Measurements from ENCODE around the gene PDXP.
"Not testable (repeated sequence)": the region's sequence is repeated elsewhere in the genome, so short reads cannot be mapped to it uniquely, and the experiment has no call there.

Gene PDXP

DNA sequence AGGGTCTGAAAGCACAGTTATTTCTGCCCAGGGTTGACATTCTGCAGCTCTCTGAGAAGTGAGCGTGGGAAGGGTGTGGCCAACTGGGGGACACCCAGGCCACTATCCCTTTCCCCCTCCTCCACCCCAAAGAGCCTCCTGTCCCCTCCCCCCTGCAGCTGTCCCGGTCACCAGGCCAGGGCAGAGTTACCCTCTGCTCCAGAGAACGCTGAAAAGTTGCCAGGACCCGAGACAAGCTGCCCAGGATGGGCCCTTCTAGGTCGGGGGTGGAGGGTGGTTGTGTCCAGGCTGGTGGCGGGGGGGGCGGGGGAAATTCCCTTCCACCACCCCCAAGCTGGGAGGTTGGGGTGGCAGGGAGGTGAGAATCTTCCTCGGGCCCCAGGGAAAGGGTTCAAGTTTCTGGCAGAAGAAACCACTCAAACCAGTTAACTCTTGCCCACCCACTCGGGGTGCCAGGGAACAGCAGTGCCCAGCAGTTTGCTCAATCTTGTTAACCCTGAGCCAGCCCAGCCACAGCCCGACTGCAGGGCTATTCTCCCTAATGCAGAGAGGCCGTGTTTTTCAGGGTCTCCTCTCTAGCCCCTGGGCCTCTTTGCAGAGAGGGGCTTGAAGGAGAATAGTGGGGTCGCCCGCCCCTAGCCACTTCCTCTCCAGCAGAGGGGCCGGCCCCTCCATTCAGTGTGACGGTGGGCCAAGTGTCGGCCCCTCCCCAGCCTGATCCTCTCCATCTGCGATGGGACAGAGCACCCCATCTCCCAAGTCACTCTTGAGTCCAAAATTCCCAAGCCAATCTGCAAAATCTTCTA lies 17.6 kb downstream of the PDXP start:
- DNase-seq = peak; percentile 41

DNA sequence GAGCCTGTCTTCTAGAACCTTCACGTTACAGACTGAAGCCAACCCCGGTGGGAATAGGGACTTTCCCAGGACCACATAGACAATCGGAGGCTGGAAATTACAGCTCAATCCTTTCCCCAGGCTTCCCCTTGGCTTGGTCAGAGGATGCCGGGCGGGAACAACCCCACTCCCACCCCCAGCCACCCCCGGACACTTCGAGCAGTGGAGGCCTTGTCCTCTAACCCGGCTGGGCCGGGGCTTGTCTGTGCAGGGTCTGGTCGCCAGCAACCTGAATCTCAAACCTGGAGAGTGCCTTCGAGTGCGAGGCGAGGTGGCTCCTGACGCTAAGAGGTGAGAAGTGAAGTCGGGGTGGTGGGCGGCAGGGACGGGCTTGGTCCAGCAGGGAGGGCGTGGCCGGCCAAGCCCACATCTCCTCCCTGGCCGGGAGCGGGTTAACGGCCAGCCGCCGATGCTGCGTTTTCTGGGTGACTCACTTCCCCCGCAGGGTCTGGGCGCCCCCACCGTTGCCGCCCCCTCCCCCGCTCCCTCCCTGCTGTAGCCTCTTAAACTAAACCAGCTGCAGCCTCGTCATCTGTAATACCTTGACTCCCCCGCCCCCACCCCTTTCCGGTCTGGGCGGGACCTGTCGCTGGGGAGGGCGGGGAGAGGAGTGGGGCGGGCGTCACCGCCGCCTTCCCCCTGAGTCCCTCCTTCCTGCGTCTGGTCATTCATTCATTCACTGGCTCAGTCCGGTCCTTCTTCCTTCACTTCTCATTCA lies 18.4 kb downstream of the PDXP start:
- DNase-seq = peak; percentile 99

DNA sequence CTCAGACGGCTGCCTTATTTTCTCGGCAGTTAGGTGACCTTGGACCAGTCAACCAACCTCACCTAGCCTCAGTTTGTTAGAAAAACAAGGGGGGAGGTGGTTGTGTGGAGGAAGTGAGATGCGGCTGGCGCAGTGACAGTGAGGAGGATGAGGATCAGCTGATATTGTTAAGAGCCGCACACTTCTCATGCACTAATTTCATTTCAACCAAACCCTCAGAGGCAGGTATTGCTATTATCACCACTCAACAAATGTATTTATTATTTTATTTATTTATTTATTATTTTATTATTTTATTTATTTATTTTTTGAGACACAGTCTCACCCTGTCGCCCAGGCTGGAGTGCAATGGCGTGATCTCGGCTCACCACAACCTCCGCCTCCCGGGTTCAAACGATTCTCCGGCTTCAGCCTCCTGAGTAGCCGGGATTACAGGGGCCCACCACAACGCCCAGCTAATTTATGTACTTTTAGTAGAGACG lies 19.0 kb downstream of the PDXP start:
- DNase-seq = no peak

DNA sequence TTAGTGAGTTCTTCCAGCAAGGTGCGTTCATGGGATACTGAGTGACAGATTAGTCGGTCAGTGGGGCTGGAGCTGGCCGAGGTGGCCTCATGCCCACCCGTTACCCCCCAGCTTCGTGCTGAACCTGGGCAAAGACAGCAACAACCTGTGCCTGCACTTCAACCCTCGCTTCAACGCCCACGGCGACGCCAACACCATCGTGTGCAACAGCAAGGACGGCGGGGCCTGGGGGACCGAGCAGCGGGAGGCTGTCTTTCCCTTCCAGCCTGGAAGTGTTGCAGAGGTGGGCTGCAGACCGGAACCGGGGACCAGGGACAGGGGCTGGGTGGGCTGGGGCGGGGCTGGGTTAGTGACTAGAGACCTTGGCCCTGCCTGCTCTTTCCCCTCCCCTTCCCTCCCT lies 19.8 kb downstream of the PDXP start:
- DNase-seq = no peak

DNA sequence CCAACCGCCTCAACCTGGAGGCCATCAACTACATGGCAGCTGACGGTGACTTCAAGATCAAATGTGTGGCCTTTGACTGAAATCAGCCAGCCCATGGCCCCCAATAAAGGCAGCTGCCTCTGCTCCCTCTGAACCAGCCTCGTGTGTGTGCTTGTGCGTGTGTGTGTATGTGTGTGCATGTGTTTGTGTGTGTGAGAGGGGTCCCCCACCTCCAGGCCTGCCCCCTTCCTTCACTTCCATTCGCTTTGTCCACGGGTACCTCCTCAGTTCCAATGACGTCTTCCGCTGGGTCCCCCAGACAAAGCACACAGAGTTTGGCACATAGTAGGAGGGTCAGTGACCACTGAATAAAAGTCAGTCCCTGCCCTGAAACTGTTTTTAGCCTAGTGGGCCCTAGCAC lies 21.1 kb downstream of the PDXP start:
- DNase-seq = no peak

DNA sequence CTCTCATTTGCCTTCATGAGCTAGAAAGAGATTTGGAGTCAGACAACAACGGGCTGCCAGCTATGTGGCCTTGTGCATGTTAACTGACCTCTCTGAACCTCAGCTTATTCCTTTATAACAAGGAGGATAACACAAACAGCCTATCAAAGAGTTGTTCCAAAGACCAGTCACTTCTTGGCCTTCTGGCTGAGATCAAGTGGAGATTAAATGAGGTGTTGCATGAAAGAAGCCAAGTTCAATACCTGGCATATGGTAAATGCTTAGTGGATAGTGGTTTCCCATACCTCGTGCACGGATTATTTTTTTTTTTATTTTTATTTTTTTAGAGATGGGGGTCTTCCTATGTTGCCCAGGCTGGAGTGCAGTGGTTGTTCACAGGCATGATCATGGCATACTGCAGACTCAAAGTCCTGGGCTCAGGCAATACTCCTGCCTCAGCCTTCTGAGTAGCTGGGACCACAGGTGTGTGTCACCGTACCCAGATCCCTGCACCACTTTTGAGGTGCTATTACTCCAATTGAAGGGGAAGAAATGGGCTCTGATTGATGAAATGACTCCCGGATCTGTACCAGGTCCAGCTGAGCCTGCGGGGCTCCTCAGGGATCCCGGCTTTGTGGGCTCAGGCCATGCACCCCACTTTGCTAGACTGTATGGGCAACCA lies 21.8 kb downstream of the PDXP start:
- DNase-seq = peak; percentile 45

DNA sequence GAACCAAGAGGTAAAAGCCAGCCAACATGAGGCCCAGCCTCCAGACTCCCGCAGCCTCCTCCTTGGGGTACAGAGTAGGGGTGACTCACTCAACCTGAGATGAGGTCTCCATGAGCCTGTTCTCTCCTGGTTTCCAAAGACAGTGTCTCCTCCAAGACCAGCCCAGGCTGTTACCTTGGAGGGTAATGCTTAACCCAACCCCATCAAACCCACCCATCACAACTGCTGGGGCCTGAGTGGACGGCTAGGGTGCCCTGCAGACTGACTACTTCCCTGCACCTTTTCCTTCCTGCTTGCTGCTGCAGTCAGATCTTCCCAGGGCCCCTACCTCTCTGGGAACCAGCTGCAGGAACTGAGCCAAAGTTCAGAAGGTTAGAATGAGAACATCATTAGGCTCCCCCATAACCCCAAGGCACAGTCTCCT lies 22.5 kb downstream of the PDXP start:
- DNase-seq = peak; percentile 73

DNA sequence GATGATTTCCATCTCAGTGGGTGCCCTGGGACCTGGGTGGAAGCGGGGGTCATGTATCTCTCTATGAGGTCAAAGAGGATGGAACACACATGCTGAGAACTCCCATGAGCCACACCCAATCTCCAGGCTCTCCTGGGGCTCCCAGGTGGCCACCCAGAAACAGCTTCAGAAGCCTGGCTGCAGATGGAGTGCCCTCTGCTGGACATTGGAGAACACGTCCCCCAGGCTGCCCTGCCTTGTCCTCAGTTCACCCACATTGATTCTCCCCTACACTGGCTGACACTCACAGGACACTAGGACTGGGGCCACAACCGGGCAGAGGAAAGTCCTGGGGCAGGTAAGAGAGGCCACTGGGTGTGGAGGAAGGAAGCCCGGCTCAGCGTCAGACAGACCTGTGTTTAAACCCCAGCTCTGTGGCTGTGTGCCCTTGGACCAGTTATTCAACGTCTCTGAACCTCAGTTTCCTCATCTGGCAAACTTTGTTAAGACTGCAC lies 23.1 kb downstream of the PDXP start:
- DNase-seq = peak; percentile 83

DNA sequence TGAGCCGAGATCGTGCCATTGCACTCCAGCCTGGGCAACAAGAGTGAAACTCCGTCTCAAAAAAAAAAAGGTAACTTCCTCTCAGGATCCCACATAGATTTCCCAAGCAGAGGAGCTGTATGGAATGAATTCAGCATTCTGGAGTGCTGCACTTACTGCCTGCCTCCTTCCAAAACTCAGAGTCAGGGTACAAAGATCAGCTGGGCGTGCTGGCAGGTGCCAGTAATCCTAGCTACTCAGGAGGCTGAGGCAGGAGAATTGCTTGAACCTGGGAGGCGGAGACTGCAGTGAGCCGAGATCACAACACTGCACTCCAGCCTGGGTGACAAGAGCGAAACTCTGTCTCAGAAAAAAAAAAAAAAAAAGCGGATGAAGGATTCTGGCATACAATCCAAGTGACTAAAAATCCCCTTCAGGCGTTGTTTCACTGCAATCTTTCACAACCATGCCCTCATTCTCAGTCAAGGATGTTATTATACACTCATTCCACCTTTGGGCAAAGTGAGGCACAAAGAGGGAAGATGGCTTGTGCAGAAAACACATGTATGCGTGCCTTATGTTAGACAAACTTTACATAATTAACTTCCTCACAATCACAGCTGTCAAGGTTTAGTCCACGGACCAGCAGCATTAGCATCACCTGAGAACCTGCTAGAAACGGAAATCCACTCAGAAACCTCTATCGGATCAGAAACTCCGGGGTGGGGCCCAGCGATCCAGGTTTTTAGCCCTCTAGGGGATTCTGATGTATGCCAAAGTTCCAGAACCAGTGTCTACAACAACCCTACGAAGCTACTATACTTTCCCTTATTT lies 26.5 kb downstream of the PDXP start:
- DNase-seq = no peak

DNA sequence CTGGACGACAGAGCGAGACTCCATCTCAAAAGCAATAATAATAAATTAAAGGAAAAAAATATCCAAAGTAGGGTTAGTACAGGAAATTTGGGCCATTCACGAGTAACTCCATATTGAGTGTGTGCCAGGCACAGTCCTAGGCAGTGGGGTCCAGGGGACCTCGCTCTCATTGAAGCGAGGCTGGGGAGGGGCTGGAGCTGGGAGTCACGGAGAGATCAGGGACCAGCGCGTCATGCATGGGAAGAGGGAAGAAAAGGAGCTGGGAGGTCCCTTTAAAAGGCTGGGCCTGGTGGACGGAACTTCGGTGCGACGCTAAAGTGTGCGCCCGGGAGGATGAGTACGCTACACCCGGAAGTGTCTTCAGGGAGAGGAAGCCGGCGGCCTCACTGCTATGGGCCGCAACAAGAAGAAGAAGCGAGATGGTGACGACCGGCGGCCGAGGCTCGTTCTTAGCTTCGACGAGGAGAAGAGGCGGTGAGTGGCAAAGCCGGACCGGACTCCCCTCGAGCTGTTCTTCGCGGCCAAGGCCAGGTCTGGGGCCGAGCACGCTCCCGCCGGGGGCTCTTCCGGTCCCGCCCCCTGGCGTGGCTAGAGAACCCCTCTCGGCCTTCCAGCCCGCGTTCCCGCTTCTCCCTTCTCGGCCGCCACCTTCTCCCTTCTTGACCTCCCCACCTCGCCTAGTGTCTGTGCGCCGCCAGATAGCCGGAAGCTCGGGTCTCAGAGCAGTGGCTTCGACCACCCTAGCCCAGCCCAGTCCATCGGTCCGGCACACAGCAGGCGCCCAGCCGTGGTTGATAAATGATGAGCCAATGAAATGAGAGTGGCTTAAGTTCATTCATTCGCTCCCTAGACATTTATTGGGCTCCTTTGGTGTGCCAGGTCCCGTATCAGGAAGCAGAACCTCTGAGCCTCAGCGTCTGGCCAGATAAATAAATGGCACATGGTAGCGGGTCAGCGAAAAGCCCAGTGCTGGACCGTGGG lies 27.8 kb downstream of the PDXP start, which contains the start of gene NOL12:
TSS of gene NOL12 (plus strand) at position 342 of the 981 bp plus-strand sequence. CDS start at position 392, 50 bp downstream.
- peak; percentile 89 for DNase-seq

DNA sequence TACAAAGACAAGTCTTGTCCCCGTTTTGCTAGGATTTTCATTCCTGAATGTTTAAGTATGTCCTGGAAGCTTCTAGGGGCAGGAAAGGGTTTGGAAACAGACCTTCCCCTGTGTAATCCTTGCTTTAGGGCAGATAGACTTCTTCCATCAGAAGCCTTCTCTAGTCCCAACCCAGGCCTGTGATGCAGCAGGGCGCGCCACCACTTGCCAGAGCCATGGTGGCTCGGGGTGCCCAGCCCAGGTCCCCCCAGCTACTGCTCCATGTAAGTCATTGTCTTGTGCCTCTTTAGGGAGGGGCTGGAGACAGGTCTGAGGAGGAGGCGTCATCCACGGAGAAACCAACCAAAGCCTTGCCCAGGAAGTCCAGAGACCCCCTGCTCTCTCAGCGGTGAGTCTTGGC lies 31.9 kb downstream of the PDXP start:
- DNase-seq = no peak

DNA sequence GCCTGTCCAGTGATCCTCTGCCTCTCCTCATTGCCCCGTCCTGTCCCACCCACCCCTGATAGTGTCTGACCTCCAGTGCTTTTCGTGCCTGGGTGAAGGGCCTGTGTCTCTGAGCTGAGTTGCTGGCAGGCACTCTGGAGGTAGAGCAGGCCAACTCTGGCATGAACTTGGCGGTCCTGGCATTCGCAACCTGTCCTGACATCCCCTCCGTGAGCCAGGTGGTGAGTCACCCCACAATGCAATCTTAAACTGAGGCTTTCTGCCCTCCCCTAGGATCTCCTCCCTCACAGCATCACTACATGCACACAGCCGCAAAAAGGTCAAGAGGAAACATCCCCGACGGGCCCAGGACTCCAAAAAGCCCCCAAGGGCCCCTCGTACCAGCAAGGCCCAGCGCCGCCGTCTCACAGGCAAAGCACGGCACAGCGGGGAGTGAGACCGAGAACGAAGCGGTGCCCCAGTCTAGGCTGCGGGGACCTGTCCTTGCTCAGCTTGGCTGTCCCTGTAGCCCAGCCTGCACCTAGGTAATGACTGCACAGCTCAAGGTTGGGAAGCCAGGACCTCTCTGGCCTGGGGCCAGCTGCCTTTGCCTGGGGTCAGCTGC lies 32.5 kb downstream of the PDXP start:
- DNase-seq = no peak

DNA sequence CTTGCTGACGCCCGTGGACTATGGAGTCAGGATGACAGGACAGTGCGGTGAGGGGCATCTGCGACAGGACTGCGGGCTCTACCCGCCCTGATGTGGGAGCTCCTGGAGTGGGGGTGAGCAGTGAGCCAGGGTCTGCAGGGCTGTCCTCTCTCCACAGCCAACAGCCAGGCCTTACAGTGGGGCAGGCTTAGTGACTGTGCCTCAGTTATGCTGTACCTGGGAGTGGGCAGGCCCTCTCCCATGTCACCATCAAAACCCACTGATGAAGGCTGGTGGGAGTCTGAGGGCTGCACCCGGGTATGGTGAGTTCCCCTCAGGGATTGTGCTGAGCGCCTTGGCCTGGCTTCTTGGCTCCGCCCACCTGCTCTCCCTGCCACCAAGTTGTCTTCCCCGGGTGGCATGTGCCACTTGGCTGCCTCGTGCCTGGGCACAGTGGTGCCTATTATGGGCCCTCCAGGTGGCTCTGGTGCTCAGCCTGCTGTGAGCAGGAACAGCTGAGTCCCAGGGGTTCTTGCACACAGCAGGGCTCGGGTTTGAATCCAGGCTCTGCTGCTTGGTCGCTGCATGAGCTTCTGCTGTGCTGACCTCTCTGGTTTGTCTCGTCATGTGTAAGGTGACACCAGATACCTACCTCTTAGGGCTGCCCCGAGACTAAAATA lies 34.2 kb downstream of the PDXP start:
- no peak for DNase-seq

DNA sequence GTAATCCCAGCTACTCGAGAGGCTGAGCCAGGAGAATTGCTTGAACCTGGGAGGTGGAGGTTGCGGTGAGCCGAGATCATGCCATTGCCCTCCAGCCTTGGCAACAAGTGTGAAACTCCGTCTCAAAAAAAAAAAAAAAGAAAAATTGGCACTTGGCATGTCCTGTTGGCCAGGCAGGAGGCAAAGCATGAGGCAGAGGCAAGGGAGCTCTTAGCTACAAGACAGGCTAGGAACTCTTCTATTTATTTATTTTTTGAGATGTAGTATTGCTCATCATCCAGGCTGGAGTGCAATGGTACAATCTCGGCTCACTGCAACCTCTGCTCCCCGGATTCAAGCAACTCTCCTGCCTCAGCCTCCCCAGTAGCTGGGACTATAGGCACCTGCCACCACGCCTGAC lies 35.6 kb downstream of the PDXP start:
- DNase-seq = not testable (repeated sequence)

DNA sequence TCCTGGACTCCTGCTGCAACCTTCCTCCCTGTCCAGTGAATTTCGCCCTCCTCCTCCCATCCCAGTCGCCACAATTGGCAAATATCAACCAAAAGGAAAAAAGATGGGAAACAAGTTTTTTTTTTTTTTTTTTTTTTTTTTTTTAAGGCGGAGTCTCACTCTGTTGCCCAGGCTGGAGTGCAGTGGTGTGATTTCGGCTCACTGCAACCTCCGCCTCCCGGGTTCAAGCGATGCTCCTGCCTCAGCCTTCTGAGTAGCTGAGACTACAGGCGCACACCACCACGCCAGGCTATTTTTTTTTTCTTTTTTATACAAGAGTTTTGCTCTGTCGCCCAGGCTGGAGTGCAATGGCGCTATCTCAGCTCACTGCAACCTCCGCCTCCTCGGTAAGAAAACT lies 37.7 kb downstream of the PDXP start:
- not testable (repeated sequence) for DNase-seq

DNA sequence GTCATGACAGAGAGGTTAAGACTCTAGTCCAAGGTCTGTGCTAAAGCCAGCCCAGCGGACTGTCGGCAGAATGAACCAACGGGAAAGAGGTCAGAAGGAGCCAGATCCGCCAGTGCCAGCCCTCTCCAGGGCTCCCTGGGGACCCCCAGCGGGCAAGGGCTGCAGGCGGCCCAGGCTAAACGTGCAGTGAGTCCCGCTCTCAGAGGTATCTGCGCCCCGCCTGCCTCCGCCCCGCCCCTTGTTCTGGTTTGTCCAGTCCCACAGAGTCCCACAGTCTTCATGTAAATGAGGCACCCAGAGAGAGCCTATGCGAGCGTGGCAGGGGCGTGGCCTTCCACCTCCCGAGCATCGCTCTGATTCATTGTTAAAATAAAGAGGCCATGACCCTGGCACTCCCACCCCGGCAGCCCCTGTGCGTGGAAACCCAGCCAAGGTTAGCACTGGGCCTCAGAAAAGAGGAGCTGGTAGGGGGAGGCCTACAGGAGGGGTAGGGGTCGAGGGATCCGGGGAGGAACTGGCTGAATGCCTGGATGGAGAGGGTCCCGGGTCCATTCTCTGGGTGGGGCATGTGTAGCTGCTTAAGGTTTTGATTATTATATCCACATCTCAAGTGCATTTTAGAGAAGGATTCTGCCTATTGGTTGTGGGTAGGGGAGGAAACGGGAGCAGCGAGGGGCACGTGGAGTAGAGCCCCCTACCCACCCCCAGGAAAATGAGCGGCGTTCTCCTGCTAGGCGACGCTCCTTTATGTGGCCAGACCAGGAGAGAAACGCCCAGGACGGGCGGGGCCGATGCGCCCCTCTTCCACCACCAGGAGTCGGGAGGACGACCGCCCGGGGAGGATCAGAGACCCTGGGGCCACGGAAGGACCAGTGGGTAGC lies 38.4 kb downstream of the PDXP start, which contains the start of gene TRIOBP:
TSS of gene TRIOBP (plus strand) at position 392 of the 881 bp plus-strand sequence. CDS start 4,318 bp downstream, outside the sequence.
- peak; percentile 96 for DNase-seq

DNA sequence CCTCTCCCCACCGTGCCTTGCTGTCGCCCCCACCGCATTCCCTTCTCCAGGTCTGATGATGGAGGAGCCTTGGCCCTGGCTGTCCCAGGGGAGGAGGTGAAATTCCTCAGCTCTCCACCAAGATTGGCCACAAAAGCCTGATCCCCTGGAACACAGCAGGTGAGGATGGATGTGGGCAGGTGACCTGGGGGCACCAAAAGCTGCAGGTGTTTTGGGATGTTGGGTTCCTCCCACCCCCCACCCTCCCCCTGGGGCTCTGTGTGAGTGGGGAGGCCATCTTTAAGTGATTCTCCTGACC lies 39.0 kb downstream of the PDXP start:
- no peak for DNase-seq

DNA sequence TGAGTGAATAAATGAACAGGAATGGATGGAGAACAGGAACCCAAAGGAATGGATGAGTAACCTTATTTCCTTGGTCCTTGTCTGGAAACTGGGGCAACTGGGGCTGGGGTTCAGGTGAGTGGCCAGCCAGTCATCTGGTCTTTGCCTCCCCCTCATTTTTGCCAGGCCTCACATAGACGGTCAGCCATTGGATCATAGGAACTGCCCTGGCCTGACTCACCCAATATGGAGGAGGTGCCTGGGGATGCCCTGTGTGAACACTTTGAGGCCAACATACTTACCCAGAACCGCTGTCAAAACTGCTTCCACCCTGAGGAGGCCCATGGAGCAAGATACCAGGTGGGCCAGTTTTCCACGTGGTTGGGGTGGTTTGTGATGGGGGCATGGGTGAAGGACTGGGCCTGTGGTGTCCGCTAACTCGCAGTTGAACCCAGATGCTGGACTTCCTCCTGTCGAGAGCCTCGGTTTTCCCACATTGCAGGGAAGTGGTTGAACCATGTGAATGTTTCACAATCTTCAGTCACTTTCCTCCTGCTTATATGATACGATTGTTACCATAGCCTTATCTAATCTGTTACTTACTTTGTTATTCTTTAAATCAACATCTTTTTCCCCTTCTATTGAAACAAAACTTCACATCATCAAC lies 42.7 kb downstream of the PDXP start:
- DNase-seq = no peak

DNA sequence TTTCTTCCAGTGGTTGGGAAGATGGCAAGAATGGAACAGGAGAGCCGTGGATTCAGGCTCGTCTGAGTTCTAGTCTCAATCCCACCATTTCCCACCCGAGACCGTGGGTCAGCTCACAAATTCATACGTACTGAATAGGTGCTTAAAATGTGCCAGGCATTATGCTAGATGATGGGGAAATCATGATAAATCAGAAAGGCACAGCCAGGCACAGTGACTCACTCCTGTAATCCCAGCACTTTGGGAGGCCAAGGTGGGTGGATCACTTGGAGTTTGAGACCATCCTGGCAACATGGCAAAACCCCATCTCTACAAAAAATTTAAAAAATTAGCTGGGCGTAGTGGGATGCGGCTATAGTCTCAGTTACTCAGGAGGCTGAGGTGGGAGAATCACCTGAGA lies 45.4 kb downstream of the PDXP start:
- no peak for DNase-seq

All from EL (cell line).